Fibroblast of the conjunctiva (primary cell): ENCODE results near the gene GKAP1.
"Not testable (repeated sequence)": the region's sequence is repeated elsewhere in the genome, so short reads cannot be mapped to it uniquely, and the experiment has no call there.

Experiments
- DNase-seq: peaks from one replicate; pipeline ENCODE4 v3.0.0-alpha.2; 2010; ENCODE audit warnings: low read depth

The GKAP1 gene

GRCh38 chr9:83817356-83818278 is at the start of gene GKAP1:
GKAP1 (minus strand) TSS chr9:83817769; CDS start chr9:83806517, 11,252 bp downstream.
- peak; percentile 10 for DNase-seq

DNA sequence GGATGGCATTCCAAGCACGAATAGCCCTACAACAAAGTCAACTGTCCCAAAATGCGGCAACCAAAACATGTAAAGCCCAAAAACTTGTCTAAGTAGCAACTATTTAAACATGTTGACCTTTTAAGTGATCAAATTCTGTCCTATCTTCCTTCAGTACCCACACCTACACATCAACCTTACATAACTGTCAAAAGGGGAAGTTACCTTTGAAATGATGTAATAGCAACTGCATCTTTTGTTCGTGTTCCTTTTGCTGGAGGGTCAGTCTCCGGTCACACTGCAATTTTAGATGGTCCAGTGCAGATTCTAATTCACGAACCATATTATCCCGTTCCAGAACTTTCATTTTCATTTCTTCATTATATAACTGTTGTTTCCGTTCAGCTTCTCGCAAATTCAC is 32.3 kb upstream of the GKAP1 start:
- not testable (repeated sequence) for DNase-seq

DNA sequence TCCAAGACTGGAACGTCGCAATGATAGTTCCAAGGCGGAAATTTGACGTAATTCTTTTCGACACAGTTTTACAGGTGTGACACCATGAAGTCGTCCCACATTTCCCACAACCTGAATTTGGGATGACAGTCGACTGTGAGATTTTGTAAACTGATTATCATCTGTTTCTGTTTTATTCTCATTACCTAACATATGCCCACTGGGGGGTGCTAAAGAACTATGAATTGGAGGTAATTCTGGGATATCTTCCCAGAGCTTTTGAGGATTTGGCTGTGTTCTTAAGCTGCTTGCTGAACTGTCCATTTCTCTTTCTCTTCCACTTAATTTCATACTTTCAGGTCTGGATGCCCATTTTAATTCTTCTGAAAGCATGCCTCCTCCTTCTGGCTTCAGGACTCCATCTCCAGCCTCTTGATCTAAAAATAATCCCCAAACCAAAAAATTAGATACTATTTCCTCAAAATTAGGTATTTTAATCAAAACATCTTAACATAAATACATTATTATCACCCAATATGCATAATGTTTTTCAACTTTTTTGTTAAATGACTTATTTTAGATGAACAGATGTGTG is 19.6 kb upstream of the GKAP1 start:
- DNase-seq, result not testable (repeated sequence)

- not testable (repeated sequence) for DNase-seq
Measured at GRCh38 chr9:83830426-83831071, 13.0 kb upstream of the GKAP1 start.

GRCh38 chr9:83824986-83825623 is 7.5 kb upstream of the GKAP1 start:
- not testable (repeated sequence) for DNase-seq

GRCh38 chr9:83817011-83817355 is 586 bp downstream of the GKAP1 start:
- not testable (repeated sequence) for DNase-seq

- not testable (repeated sequence) for DNase-seq
Measured at GRCh38 chr9:83815120-83815519, 2.4 kb downstream of the GKAP1 start.

- not testable (repeated sequence) for DNase-seq
Measured at GRCh38 chr9:83809213-83809612, 8.4 kb downstream of the GKAP1 start.

DNA sequence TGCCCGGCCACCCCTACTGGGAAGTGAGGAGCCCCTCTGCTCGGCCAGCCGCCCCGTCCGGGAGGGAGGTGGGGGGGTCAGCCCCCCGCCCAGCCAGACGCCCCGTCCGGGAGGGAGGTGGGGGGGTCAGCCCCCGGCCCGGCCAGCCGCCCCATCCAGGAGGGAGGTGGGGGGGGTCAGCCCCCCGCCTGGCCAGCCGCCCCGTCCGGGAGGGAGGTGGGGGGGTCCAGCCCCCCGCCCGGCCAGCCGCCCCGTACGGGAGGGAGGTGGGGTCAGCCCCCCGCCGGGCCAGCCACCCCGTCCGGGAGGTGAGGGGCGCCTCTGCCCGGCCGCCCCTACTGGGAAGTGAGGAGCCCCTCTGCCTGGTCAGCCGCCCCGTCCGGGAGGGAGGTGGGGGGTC is 13.1 kb downstream of the GKAP1 start:
- DNase-seq, result not testable (repeated sequence)

- DNase-seq, result not testable (repeated sequence)
Measured at GRCh38 chr9:83803941-83804340, 13.6 kb downstream of the GKAP1 start.

DNA sequence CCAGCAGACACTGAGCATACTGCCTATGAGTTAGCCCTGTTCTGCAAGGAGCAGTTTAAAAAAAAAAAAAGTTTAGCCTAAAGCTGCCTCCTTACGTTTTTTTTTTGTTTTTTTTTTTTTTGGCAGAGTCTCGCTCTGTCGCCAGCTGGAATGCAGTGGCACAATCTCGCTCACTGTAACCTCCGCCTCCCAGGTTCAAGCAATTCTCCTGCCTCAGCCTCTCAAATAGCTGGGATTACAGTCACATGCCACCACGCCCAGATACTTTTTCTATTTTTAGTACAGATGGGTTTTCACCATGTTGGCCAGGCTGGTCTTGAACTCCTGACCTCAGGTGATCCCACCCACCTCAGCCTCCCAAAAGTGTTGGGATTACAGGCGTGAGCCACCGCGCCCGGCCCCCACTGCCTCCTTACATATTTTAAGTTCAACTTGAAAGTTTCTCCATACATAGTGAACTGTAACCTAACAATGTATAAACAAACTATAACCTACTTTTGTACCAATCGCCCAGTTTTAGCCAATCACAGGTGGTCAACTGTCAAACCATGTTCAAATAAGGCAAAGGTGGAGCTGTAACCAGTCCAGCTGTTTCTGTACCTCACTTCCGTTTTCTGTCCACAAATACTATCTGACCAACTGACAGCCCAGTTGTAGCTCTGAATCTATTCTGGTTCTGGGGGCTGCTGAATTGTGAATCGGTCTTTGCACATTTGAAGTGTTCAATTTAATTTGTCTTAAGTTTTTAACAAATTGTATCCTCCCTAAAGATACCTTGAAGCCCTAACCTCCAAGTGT is 17.1 kb downstream of the GKAP1 start:
- DNase-seq, result no peak

DNA sequence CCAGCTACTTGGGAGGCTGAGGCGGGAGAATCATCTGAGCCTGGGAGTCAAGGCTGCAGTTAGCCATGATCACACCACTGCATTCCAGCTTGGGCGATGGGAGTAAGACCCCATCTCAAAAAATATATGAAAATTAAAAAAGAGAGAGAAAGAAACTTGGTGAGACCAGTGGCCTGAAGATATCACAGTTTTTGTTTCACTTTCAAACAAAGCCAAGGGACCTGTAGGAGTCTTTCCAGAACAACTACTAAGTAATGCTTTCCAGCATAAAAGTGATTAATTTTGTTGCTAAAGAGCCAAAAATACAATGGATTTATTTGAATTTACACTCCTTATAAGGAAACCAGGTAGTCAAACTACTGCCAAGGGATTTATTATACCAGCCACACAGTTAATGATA is 23.5 kb downstream of the GKAP1 start:
- DNase-seq, result no peak

GRCh38 chr9:83792746-83793145 is 24.8 kb downstream of the GKAP1 start:
- no peak for DNase-seq

DNA sequence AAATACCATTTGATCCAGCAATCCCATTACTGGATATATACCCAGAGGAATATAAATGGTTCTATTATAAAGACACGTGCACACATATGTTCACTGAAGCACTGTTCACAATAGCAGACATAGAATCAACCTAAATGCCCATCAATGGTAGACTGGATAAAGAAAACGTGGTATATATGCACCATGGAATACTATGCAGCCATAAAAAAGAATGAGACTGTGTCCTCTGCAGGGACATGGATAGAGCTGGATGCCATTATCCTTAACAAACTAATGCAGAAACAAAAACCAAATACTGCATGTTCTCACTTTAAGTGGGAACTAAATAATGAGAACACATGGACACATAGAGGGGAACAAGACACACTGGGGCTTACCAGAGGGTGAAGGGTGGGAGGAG is 39.4 kb downstream of the GKAP1 start:
- no peak for DNase-seq

DNA sequence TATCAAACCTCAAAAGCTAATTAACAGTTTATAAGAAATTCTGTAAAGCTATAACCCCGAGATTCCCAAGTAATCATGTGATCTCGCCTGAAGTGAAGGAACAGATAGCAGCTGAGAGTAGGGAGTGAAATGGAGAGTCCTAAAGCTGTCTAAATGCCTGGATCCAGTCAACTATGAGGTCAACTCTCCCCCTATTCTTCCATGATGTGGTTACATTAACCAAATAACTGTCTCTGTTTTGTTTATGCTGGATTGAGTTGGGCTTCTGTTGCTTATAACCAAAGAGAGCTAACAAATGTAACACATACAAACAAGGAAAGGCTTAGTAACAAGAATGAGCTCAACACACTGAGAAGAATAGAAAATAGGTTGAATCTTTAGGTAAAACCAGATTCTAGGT is 41.6 kb downstream of the GKAP1 start:
- no peak for DNase-seq

GRCh38 chr9:83772860-83773259 is 44.7 kb downstream of the GKAP1 start:
- no peak for DNase-seq

DNA sequence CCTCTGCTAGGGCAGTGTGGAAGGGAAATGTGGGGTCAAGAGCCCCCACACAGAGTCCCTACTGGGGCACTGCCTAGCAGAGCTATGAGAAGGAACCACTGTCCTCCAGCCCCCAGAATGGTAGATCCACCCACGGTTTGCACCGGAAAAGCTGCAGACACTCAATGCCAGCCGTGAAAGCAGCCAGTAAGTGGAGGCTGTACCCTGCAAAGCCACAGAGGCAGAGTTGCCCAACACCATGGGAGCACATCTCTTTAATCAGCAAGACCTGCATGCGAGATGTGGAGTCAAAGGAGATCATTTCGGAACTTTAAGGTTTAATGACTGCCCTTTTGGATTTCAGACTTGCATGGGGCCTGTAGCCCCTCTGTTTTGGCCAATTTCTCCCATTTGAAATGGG is 52.2 kb downstream of the GKAP1 start:
- DNase-seq, result no peak

- no peak for DNase-seq
Measured at GRCh38 chr9:83754383-83754977, 63.1 kb downstream of the GKAP1 start.

DNA sequence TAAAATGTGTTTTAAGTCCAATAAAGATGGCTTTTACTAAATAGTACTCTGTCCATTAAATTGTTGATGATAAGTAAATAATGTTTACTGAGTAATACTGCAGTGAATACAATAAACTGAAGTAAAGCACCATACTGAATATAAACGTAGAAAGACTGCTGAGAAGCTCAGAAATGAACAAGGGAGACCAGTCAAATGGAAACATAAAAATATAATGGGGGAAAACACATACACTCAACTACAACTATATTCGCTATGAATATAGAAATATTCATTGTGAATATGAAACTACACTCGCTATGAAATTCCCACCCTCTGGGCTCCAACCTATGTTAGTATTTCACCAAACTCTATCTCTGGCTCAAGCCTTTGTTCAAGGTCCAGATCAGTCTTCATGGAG is 67.9 kb downstream of the GKAP1 start:
- no peak for DNase-seq

DNA sequence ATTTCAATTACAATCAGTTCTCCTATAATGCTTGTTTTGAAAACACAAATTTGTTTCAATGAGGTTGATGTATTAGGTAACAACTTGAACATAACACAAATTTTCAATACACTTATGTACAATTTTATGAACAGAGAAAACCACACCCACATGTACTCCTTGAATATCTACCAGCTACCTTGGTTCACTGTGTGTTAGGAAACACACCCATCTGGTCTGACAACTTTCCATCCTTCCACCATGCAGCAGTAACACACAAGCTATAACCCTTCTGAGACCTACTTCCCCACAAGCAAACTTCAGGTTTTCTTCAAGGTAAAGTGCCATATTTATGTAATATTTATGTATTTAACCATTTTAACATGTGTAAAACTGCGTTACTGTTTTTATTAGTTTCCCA is 73.4 kb downstream of the GKAP1 start:
- no peak for DNase-seq

- DNase-seq, result no peak
Measured at GRCh38 chr9:83733739-83734138, 83.8 kb downstream of the GKAP1 start.
